EH (cell line): Measurements from ENCODE around the gene DSCAML1.

Experiments used
- DNase-seq: peaks from one replicate; pipeline ENCODE4 v3.0.0-alpha.2; 2015; ENCODE audit warnings: low read depth

The DSCAML1 gene

GRCh38 chr11:117832511-117832910, 35.5 kb upstream of the DSCAML1 start:
- no peak for DNase-seq

- DNase-seq: no peak
Measured at GRCh38 chr11:117831661-117832415, 34.8 kb upstream of the DSCAML1 start.

GRCh38 chr11:117830674-117831351, 33.8 kb upstream of the DSCAML1 start:
- DNase-seq: no peak

DNA sequence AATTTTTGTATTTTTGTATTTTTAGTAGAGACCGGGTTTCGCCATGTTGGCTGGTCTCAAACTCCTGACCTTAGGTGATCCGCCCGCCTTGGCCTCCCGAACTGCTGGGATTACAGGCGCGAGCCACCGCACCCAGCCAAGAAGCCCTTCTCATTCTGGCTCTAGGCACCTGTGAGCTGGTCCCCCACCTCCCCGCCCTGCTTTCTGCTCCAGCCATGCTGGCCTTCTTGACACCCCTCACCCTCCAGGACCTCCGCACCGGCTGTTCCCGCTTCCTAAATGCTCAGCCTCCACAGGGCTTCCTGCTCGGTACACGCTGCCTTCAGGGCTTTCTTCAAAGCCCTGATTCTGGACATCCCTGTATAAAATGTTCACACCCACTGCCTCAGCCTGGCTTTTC, 33.1 kb upstream of the DSCAML1 start:
- no peak for DNase-seq

- no peak for DNase-seq
Measured at GRCh38 chr11:117829369-117829725, 32.3 kb upstream of the DSCAML1 start.

DNA sequence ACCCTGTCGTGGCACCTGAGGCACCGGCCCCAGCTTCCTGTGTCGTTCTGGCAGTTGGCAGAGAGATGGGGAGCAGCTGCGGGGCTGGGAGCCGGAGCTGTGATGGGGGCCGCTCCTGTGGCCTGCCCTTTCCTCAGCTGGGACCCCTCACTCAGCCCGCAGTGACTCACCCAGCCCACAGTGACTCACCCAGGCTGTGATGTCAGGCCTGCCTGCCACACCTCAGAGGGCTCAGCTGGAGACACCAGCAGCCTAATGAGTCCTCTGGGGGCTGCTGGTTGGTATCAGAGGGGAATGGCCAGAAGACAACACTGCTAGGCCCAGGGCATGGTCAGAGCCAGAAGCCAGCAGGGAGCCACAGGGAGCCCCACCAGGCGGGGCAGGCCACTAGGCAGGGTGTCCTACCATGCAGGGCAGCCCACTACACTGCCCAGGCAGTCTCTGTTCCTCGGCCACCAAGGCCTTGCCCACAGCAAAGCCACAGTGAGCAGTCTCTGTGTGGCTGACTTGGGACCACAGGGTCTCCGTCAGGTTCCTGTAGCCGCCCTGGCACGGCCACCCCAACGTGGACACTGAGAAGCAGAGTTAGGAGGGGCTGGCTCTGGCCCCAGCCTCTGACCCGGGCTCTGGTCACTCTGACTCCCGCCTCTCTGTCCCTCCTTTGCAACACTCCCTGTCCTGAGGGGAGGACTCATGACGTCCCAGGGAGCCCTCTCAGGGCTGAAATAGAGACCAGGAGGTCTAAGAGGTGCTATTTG, 31.8 kb upstream of the DSCAML1 start:
- peak; percentile 32 for DNase-seq

DNA sequence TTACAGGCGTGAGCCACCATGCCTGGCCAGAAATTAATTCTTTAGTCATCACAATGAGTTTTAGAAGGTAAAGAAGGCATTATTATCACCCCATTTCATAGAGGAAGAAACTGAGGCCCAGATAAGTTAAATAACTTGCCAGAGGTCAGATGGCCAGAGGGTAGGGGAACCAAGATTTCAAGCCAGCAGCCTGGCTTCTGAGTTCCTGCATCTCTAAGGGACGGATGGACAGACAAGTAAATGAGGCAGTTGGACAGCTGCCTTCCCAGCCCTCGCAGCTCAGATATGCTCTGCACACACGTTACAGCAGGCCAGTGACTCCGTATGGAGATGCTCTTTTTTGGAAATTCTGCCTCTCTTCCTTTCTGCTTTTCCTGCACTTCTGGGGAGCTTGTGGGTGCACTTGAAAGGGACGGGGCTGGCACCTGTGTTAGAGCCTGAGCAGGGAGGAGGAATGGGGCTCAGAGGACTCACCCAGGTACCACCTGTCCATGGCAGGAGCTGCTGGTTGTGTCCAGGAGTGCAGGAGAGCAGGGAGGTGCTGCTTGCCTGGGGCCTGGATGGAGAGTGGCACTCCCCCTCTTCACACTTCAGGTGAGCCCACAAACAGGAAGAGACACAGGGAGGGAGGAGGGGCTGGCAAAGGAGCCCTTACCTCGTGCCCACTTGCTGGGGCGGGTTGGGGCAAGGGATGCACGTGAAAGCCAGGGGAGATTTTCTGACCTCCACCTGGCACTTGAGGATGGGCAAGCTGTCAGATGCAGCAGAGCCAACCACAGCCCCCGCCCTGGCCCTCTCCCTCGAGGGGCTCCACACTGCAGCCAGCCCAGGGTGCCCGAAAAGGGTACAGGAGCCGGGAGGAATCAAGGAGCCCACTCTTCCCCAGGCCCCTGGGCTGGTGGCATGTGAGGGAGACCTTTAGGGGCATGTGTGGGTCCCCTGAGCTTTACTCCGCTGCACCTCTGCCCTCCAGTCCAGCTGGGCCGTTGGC, 30.8 kb upstream of the DSCAML1 start:
- DNase-seq: no peak

DNA sequence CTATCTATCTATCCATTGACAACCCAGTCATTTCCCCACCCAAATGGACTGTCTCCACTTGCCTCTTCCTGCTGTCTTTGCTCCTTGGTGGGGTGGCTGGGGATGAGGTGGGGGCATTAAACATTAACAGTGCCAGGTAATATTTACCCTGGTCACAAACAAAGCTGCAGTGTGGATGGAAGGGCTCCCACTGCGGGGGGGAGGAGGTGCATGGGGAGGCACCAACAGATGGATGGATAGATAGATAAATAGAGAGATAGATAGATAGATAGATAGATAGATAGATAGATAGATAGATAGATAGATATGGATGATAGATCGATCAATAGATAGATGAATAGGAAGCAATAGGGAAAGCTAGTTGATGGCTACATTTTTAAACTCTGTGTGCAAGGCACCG, 29.8 kb upstream of the DSCAML1 start:
- no peak for DNase-seq

DNA sequence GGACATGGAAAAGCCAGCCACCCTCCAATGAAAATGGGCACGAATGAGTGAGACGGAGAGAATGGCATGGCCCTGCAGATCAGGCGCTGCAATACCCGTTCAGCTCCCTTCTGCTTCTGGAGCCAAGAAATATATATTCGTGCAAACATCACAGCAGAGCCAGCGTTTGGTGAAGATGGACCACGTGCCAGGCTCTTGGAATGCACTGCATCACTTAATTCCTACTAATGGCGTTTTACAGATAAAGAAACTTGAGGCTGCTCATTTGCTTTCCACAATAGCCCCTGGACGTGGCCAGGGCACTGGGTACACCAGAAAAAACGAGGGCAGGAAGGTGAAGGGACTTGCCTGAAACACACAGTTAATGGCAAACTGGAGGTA, 29.2 kb upstream of the DSCAML1 start:
- DNase-seq: no peak

- DNase-seq: no peak
Measured at GRCh38 chr11:117825538-117826189, 28.6 kb upstream of the DSCAML1 start.

DNA sequence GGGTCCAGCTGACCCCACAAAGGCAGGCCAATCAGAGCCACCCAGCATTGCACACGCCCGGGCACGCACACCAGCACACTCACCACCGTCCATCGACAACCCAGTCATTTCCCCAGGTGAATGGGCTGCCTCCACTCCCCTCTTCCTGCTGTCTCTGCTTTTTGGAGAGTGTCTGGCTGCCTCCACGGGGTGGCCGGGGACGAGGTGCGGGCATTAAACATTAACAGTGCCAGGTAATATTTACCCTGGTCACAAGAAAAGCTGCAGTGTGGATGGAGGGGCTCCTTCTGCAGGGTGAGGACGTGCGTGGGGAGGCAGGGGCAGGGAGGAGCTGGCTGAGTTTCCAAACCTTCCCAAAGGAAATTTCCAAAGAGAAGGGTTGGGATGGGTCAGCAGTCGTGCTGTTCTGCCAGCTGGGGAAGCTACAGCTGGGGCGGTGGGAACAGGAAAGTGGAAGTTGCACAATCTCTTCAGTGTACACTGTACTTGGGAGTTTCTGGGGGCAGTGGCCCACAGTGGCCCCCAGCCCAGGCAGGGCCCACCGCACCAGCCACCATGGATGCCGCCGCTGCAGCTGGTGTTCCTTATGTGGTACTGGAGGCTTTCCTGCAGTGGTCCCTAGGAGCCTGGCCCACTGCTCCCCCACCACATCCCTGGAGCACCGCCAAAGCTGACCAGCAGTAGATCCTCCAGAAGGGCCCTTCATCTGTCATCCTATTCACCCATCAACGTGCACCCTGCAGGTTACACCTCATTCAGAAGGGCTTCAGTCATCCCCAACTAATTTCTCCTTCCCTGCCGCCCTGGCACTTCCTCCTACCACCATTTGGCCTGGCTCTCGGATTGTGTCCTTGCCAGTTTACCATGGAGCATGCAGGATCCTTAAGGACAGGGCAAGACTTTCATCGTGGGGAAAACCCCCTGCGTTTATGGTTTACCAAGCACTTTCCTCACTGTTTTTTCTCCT, 27.8 kb upstream of the DSCAML1 start, which contains the start of gene FXYD2:
FXYD2 (minus strand) TSS at position 174 of the 967 bp plus-strand sequence; CDS start at position 108, 66 bp downstream.
- no peak for DNase-seq

DNA sequence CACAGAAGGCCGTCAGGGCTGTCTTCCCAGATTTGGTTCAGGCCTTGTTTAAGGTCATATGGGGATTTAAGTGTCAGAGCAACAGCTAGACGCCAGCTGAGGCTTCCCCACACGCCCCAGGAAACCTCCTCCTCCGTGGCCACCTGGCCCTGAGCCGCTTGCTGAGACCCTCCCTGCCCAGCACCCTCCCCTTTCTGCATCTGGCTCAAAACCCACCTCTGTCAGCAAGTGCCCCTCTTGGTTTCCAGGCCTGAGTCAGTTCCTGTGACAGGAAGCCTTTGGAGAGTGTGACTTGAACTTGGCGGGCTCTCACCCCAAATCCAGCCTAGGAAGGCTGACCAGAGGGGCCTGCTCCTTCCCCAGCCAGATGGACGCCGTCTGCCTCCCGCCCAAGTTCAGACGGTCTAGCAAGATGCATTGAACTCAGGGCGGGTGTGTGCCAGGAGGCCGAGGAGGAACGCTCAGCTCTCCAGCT, 27.0 kb upstream of the DSCAML1 start:
- no peak for DNase-seq

- DNase-seq: no peak
Measured at GRCh38 chr11:117823294-117823945, 26.4 kb upstream of the DSCAML1 start.

DNA sequence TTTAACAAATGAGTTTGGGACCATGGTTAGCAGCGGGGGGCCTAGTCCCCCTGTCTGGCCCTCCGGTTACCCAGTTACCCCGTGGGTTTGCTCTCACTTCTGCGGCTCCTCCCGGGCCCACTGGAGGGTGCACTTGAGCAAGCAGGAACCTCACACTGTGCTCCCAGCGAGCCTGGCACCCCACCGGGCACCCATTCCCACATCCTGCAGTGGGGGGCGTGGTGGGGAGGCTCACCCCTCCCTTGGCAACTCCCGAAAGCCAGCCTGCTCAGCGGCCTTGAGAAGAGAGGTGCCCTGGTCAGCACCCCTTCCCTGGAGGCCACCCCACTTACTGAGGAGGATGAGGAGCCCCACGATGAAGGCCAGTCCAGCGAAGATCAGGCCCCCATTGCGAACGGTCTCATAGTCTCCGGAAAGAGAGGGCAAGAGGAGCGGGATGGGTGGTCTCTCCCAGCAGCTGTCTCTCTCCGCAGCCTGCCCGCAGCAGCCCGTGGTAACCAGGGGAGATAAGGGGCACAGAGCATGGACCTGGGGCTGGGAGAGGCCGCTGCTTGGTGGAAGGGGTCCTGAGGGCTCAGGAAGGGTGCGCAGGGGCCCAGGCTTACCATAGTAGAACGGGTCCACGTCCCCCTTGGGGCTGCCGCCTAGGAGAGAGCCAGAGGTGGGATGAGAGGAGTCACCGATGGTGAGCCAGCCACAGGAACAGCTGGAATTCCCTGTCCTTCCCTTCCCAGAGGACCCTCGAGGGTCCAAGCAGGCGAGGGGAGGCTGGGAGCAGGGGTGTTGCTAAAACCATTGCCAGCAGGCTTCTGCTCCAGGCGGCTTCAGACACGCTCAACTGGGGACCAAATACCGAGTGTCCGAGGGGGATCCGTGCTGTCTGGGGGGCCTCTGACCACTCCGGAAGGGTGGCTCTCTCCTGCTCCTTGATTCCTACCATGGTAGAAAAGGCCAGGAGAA, 25.3 kb upstream of the DSCAML1 start:
- DNase-seq: no peak

GRCh38 chr11:117821431-117821830, 24.4 kb upstream of the DSCAML1 start:
- DNase-seq: no peak

DNA sequence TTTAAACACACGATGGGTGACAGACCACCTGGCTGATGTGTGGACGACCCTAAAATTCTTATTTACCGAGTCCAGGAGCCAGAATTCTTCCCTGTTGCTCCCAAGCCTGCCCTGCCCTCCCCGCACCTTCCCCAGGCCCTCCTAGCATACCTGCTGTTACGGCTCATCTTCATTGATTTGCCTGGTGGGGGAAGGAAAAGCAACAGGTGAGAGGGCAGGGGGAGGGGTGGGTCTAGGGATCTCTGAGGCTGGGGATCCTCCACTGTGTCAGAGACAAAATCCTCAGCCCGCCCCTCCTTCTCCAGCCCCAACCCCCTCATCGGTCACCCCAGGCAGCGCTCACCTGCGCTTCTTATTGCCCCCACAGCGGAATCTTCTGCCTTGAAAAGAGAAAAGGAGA, 23.5 kb upstream of the DSCAML1 start:
- DNase-seq: no peak

GRCh38 chr11:117820071-117820470, 23.1 kb upstream of the DSCAML1 start:
- no peak for DNase-seq
